HCT116 (cell line): ENCODE results near the gene ZFP57. TPM values are rescaled to one million over a fixed set of nuclear protein-coding genes. Genes with fewer than 3 reads are reported as not detected.

Experiments
- ATAC-seq: fragments of 200-7000 bp; cut with Tn5 transposase; 2 replicates; pipeline ENCODE4 v1.9.1; 2020; ENCODE audit warnings: mild to moderate bottlenecking, moderate library complexity
- BruUV-seq: library from RNA; stranded (reverse); fragments of 400-500 nt; replicated peaks from 2 replicates; lab custom pipeline; 2021; lab: Mats Ljungman, UMichigan
- CTCF ChIA-PET: fragments of 300-600 bp; sonication (Branson Sonifier 250); formaldehyde crosslinking; loops from one replicate; lab custom pipeline; 2021; ENCODE audit warnings: antibody characterized with exemption; lab: Charles Lee
- POLR2A ChIA-PET: fragments of 300-600, 350-600 bp; sonication (Branson Sonifier 250); formaldehyde crosslinking; loops from one replicate; lab custom pipeline; 2021; ENCODE audit warnings: antibody characterized with exemption; lab: Charles Lee
- RAD21 ChIA-PET, 2 experiments: fragments of 300-600 bp; sonication (Branson Sonifier 250); formaldehyde crosslinking; loops; one replicate each; lab custom pipeline; 2023; ENCODE audit warnings: low total read pairs in 2 of 2; ENCODE audit not compliant: uncharacterized antibody in 2 of 2, unreplicated experiment in 2 of 2, low non-redundant PET in 1 of 2; lab: Charles Lee
- DNase-seq: peaks from one replicate; pipeline ENCODE4 v3.0.0-alpha.2; 2010; ENCODE audit warnings: low read depth, low spot score
- H2AFZ ChIP-seq: fragments of 200-600 bp; shearing (Covaris generic), sonication (generic); 2 replicates; pipeline ENCODE4 v1.6.1; 2017; ENCODE audit warnings: low read depth, mixed run types, mixed read lengths, antibody characterized with exemption, low read length; ENCODE audit not compliant: poor library complexity, severe bottlenecking
- H3K27ac ChIP-seq: 2 replicates; pipeline ENCODE4 v1.5.1; 2012; ENCODE audit warnings: low read depth, low read length
- H3K27me3 ChIP-seq: fragments of 200-600 bp; sonication (generic); 2 replicates; pipeline ENCODE4 v1.6.1; 2016; ENCODE audit warnings: mixed run types, low read length, mixed read lengths; ENCODE audit not compliant: insufficient read depth
- H3K36me3 ChIP-seq, 2 experiments: fragments of 200-500 bp in 1 of 2; fragments of 200-600 bp in 1 of 2; sonication (Bioruptor generic) in 1 of 2; sonication (generic) in 1 of 2; 2 replicates each; pipeline versions ENCODE4 v1.5.1 to v1.6.1; 2014 to 2016; ENCODE audit warnings: low read length in 2 of 2, inconsistent platforms in 1 of 2, mixed read lengths in 1 of 2, mixed run types in 1 of 2; ENCODE audit not compliant: insufficient read depth in 2 of 2, control insufficient read depth in 1 of 2
- H3K4me1 ChIP-seq, 2 experiments: fragments of 200-600 bp in 1 of 2; sonication (generic) in 1 of 2; 2 replicates each; pipeline versions ENCODE4 v1.5.1 to v1.6.1; 2012 to 2017; ENCODE audit warnings: low read length in 2 of 2, inconsistent platforms in 1 of 2, mild to moderate bottlenecking in 1 of 2, mixed read lengths in 1 of 2, mixed run types in 1 of 2, moderate library complexity in 1 of 2; ENCODE audit not compliant: insufficient read depth in 2 of 2, control insufficient read depth in 1 of 2
- H3K4me2 ChIP-seq: fragments of 200-600 bp; sonication (generic); 2 replicates; pipeline ENCODE4 v1.6.1; 2017; ENCODE audit warnings: mixed run types, low read length, mixed read lengths
- H3K4me3 ChIP-seq, 2 experiments: fragments of 200-600 bp in 1 of 2; sonication (generic) in 1 of 2; replicated peaks in 1 of 2; 2 replicates each; pipeline ENCODE4 v1.5.1; 2011 to 2016; ENCODE audit warnings: low read length in 2 of 2, control low read depth in 1 of 2, low read depth in 1 of 2, mild to moderate bottlenecking in 1 of 2, mixed read lengths in 1 of 2, mixed run types in 1 of 2
- H3K79me2 ChIP-seq: fragments of 200-600 bp; sonication (generic); 2 replicates; pipeline ENCODE4 v1.6.1; 2017; ENCODE audit warnings: mild to moderate bottlenecking, mixed run types, low read length, moderate library complexity, mixed read lengths; ENCODE audit not compliant: insufficient read depth
- H3K9ac ChIP-seq: fragments of 200-600 bp; sonication (generic); 2 replicates; pipeline ENCODE4 v1.6.1; 2016; ENCODE audit warnings: low read length, mixed read lengths
- H3K9me2 ChIP-seq: fragments of 200-600 bp; sonication (generic), shearing (Covaris generic); 2 replicates; pipeline ENCODE4 v1.6.1; 2017; ENCODE audit warnings: mixed run types, mild to moderate bottlenecking, moderate library complexity; ENCODE audit not compliant: insufficient read depth
- H3K9me3 ChIP-seq, 2 experiments: fragments of 200-500 bp in 1 of 2; fragments of 200-600 bp in 1 of 2; sonication (Bioruptor generic) in 1 of 2; sonication (generic) in 1 of 2; 2 replicates each; pipeline ENCODE4 v1.6.1; 2014 to 2017; ENCODE audit warnings: low read length in 2 of 2, mixed read lengths in 2 of 2, inconsistent platforms in 1 of 2, low read depth in 1 of 2, mild to moderate bottlenecking in 1 of 2, mixed run types in 1 of 2, moderate library complexity in 1 of 2; ENCODE audit not compliant: control insufficient read depth in 1 of 2, insufficient read depth in 1 of 2
- H4K20me1 ChIP-seq: fragments of 200-600 bp; sonication (generic), shearing (Covaris generic); 2 replicates; pipeline ENCODE4 v1.6.1; 2017; ENCODE audit warnings: mixed run types, mild to moderate bottlenecking, moderate library complexity; ENCODE audit not compliant: insufficient read depth
- RAD21 ChIP-seq: IDR thresholded peaks from 2 replicates; pipeline ENCODE4 v1.6.1; 2012; ENCODE audit warnings: low read depth, mild to moderate bottlenecking
- TCF7L2 ChIP-seq: IDR thresholded peaks from 2 replicates; pipeline ENCODE4 v1.7.0; 2011; ENCODE audit warnings: borderline replicate concordance, inconsistent platforms; ENCODE audit not compliant: insufficient read depth, insufficient read length; ENCODE audit errors: extremely low read depth
- intact Hi-C: fragments of 100-400 bp; cut with micrococcal nuclease; formaldehyde crosslinking; loops from 2 replicates; pipeline ENCODE4 v1.10.0; 2022
- total RNA-seq: library from RNA; stranded (reverse); gene quantifications from one replicate; pipeline ENCODE4 v1.2.1, GENCODE V29; 2021; ENCODE audit not compliant: unreplicated experiment
- TF ChIP-seq, protein P1 (sequence below): IDR thresholded peaks from 2 replicates; pipeline ENCODE4 v1.6.1; 2012; ENCODE audit warnings: low read depth

The ZFP57 gene
- total RNA-seq, 1 experiment from 2014 or later = not detected

GRCh38 chr6:29656157-29656556 is 24.8 kb downstream of the ZFP57 start (continued):
- TF ChIP-seq, protein P1, sequence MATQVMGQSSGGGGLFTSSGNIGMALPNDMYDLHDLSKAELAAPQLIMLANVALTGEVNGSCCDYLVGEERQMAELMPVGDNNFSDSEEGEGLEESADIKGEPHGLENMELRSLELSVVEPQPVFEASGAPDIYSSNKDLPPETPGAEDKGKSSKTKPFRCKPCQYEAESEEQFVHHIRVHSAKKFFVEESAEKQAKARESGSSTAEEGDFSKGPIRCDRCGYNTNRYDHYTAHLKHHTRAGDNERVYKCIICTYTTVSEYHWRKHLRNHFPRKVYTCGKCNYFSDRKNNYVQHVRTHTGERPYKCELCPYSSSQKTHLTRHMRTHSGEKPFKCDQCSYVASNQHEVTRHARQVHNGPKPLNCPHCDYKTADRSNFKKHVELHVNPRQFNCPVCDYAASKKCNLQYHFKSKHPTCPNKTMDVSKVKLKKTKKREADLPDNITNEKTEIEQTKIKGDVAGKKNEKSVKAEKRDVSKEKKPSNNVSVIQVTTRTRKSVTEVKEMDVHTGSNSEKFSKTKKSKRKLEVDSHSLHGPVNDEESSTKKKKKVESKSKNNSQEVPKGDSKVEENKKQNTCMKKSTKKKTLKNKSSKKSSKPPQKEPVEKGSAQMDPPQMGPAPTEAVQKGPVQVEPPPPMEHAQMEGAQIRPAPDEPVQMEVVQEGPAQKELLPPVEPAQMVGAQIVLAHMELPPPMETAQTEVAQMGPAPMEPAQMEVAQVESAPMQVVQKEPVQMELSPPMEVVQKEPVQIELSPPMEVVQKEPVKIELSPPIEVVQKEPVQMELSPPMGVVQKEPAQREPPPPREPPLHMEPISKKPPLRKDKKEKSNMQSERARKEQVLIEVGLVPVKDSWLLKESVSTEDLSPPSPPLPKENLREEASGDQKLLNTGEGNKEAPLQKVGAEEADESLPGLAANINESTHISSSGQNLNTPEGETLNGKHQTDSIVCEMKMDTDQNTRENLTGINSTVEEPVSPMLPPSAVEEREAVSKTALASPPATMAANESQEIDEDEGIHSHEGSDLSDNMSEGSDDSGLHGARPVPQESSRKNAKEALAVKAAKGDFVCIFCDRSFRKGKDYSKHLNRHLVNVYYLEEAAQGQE = no peak

DNA sequence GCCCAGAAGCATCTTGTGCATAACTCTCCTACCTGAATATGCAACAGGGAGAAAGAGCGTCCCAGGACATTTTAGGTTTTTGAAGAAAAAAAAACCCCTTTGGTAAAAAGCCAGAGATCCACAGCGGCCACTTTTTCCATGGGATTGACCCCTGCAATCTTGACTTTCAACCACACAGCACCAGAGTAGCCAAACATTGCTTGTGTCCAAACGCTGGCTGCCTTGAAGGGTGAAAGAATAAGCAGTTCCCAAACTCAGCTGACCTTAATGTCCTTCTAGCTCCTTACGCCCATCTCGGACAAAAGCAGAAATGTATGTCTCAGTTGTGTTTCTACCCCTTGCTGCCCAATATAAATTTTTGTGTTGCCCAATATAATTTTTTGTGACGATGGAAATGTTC is 25.3 kb downstream of the ZFP57 start:
- no peaks in the 10 kb centered on the region for H3K79me2 ChIP-seq
- CTCF ChIA-PET = interaction anchor here (3.2 kb wide), 1 partner anchor 9 kb away, joined by 70 read pairs; no protein-coding TSS in a partner anchor
- intact Hi-C loops = no loop called here
- no peaks in the 10 kb centered on the region for H3K4me1 ChIP-seq
- RAD21 ChIA-PET = no interaction called here
- H3K9ac ChIP-seq = no peak overlapping the region
- H3K27me3 ChIP-seq = no peaks in the 10 kb centered on the region
- no peak overlapping the region for H3K4me2 ChIP-seq
- H3K36me3 ChIP-seq = no peaks in the 10 kb centered on the region
- POLR2A ChIA-PET = no interaction called here
- no TSS peak for BruUV-seq
- H2AFZ ChIP-seq = no peak overlapping the region
- no peak for ATAC-seq
- H3K4me3 ChIP-seq = no peak overlapping the region
- TF ChIP-seq TCF7L2 (no peak), RAD21 (no peak)
- no peak overlapping the region for H3K27ac ChIP-seq
- no peak for DNase-seq
- no peaks in the 10 kb centered on the region for H3K9me3 ChIP-seq
- H4K20me1 ChIP-seq = no peaks in the 10 kb centered on the region
- H3K9me2 ChIP-seq = no peaks in the 10 kb centered on the region
